Naive thymus-derived CD8-positive, alpha-beta T cell (primary cell): ENCODE results near the gene EFCAB13. TPM values are rescaled to one million over a fixed set of nuclear protein-coding genes. Genes with fewer than 3 reads are reported as not detected.
A peak's percentile ranks its signal among the peaks of the same experiment; 100 is the strongest.

Source experiments
- ATAC-seq, 2 donors: fragments of 150-1000 bp; cut with Tn5 transposase in 1 of 2; sonication (Bioruptor Pico), chemical (Tn5 transposase) in 1 of 2; 1 replicate in 1 of 2; 2 replicates in 1 of 2; pipeline ENCODE4 v1.10.0; 2021; ENCODE audit warnings: mild to moderate bottlenecking in 2 of 2, moderate library complexity in 2 of 2
- POLR2A ChIA-PET: fragments of 350-600 bp; sonication (Branson Sonifier 250); formaldehyde crosslinking; loops from one replicate; lab custom pipeline; 2021; ENCODE audit warnings: antibody characterized with exemption; lab: Charles Lee
- DNase-seq, 10 donors: peaks; one replicate each; pipeline versions ENCODE4 v3.0.0 to v3.0.0-alpha.2; 2020 to 2022
- H3K27ac Mint-ChIP-seq, 10 donors: one replicate each; pipeline ENCODE4 v1.8.0; 2020 to 2022; ENCODE audit warnings: mild to moderate bottlenecking in 10 of 10, mixed read lengths in 10 of 10, moderate library complexity in 4 of 10, inconsistent platforms in 1 of 10
- H3K27me3 Mint-ChIP-seq, 5 donors: one replicate each; pipeline ENCODE4 v1.8.0; 2021 to 2022; ENCODE audit warnings: mixed read lengths in 5 of 5
- H3K36me3 Mint-ChIP-seq, 3 donors: one replicate each; pipeline ENCODE4 v1.8.0; 2020 to 2022; ENCODE audit warnings: mixed read lengths in 3 of 3, mild to moderate bottlenecking in 2 of 3, inconsistent platforms in 1 of 3
- H3K4me1 Mint-ChIP-seq, 4 donors: one replicate each; pipeline ENCODE4 v1.8.0; 2021 to 2022; ENCODE audit warnings: mixed read lengths in 4 of 4
- H3K4me3 Mint-ChIP-seq, 10 donors: one replicate each; pipeline ENCODE4 v1.8.0; 2020 to 2022; ENCODE audit warnings: mild to moderate bottlenecking in 10 of 10, mixed read lengths in 10 of 10, moderate library complexity in 6 of 10, inconsistent platforms in 1 of 10
- H3K9me3 Mint-ChIP-seq, 9 donors: one replicate each; pipeline ENCODE4 v1.8.0; 2020 to 2022; ENCODE audit warnings: mixed read lengths in 9 of 9, mild to moderate bottlenecking in 3 of 9, inconsistent platforms in 1 of 9, moderate library complexity in 1 of 9
- polyA plus RNA-seq, 3 donors: library from polyadenylated mRNA; unstranded; fragments of 300-500 nt; fragmentation: Illumina TruSeq; gene quantifications; one replicate each; pipeline ENCODE4 v1.2.3, GENCODE V29; 2021
- total RNA-seq, 8 experiments: library from RNA in 2 of 8; stranded (reverse) in 2 of 8; gene quantifications; one replicate each; pipeline ENCODE4 v1.2.3 and lab custom pipeline; 2021 to 2026

EFCAB13 gene
- total and polyA plus RNA-seq, 5 experiments from 2014 or later = 3.6 to 51.1 (median 11.8) TPM

DNA sequence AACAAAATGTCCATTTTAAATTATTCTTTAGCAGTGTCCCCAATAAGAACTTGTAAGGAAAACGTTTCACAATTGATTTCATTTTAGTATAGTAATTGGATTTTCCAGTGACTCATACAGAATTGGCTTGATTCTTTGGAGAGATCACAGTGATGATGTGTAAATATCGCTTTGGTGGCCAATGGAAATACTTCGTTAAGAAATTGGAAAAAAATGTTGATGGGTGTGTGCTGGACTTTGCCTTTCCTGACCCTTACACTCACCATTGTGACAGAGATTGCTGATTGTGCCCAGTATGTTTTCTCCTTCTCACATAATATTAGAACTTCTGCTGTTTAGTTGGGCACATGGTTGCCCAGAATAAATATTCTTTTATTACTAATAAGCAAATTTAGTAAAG is 7.4 kb upstream of the EFCAB13 start:
- Mint-ChIP-seq H3K4me1 (no peaks in the 10 kb centered on the region), H3K27ac (no peak overlapping the region), H3K27me3 (no peaks in the 10 kb centered on the region), H3K9me3 (no peaks in the 10 kb centered on the region), H3K4me3 (no peak overlapping the region), H3K36me3 (no peaks in the 10 kb centered on the region)
- DNase-seq = no peak
- POLR2A ChIA-PET = no interaction called here
- no peak for ATAC-seq

DNA sequence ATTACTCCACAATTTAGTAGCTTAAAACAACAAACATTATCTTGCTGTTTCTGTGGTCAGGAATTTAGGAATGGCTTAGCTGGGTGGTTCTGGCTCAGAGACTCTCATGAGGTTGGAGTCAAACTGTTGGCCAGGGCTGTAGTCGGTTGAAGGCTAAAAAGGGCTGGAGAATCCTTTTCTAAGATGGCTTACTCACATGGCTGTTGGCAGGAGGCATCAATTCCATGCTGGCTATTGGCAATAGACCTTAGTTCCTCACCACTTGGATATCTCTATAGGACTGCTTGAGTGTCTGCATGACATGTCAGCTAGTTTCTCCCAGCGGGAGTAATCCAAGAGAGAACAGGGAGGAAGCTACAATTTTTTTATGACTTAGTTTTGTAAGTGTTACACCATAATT is 6.6 kb upstream of the EFCAB13 start:
- no peaks in the 10 kb centered on the region for H3K9me3 Mint-ChIP-seq
- H3K4me1 Mint-ChIP-seq = no peaks in the 10 kb centered on the region
- no peaks in the 10 kb centered on the region for H3K36me3 Mint-ChIP-seq
- H3K27me3 Mint-ChIP-seq = no peaks in the 10 kb centered on the region
- POLR2A ChIA-PET = no interaction called here
- no peak overlapping the region for H3K4me3 Mint-ChIP-seq
- no peak for ATAC-seq
- no peak overlapping the region for H3K27ac Mint-ChIP-seq
- DNase-seq = no peak

DNA sequence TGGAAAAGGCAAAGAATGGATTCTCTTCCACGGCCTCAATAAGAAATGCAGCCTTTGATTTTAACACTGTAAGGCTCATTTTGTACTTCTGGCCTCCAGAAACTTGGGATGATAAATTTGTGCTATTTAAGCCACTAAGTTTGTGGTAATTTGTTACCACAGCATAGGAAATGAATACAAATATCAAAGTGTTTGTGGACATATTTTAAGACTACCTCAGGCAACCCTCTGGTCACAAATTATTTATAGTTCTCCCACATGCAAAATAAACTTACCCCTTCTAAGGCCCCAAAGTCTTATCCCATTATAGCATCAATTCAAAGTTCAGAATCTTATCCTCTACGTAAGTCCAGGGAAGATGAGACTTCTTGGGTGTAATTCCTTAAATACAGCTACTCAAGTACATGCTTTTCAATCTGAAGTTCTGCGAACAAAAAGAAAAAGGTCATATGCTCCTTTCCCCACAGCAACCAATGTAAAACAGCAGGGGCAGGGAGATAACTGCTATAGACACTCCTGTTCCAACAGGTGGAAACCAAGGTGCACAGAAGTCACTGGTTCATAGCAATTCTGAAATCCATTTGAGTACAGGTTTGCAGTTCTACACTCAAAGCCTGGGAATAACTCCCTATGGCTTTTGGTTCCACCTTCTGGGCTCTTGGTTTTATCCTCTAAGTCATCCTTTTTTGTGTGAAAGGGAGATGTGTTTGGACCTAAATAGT is 5.4 kb upstream of the EFCAB13 start:
- peaks cover 4 to 11% (median 6%) of the 10 kb centered on the region in 4 donors for H3K4me1 Mint-ChIP-seq
- H3K9me3 Mint-ChIP-seq = no peaks in the 10 kb centered on the region
- H3K27me3 Mint-ChIP-seq = no peaks in the 10 kb centered on the region
- no peak overlapping the region for H3K27ac Mint-ChIP-seq
- no peak overlapping the region for H3K4me3 Mint-ChIP-seq
- POLR2A ChIA-PET = no interaction called here
- no peak for DNase-seq
- H3K36me3 Mint-ChIP-seq = no peaks in the 10 kb centered on the region
- ATAC-seq = no peak

DNA sequence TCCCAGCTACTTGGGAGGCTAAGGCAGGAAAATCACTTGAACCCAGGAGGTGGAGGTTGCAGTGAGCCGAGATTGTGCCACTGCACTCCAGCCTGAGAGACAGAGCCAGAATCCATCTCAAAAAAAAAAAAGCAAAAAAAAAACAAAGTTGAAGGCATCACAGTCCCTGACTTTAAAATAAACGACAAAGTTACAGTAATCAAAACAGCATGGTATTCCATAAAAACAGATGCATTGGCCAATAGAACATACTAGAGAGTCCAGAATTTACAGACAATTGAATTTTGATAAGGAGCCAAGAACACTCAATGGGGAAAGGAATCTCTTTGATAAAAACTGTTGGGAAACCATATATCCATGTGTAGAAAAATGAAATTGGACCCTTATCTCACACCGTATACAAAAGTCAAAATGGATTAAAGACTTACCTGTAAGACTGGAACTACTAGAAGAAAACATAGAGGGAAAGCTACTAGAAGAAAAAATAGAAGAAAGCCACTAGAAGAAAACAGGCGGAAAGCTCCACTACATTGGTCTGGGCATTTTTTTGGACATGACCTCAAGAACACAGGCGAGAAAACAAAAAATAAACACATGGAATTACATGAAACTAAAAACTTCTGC is 2.8 kb upstream of the EFCAB13 start:
- DNase-seq (no peak), ATAC-seq (no peak)
- peaks cover 9 to 24% (median 20%) of the 10 kb centered on the region in 4 donors for H3K4me1 Mint-ChIP-seq
- no peaks in the 10 kb centered on the region for H3K36me3 Mint-ChIP-seq
- no peaks in the 10 kb centered on the region for H3K27me3 Mint-ChIP-seq
- no peaks in the 10 kb centered on the region for H3K9me3 Mint-ChIP-seq
- no peak overlapping the region for H3K27ac Mint-ChIP-seq
- POLR2A ChIA-PET = no interaction called here
- no peak overlapping the region for H3K4me3 Mint-ChIP-seq

DNA sequence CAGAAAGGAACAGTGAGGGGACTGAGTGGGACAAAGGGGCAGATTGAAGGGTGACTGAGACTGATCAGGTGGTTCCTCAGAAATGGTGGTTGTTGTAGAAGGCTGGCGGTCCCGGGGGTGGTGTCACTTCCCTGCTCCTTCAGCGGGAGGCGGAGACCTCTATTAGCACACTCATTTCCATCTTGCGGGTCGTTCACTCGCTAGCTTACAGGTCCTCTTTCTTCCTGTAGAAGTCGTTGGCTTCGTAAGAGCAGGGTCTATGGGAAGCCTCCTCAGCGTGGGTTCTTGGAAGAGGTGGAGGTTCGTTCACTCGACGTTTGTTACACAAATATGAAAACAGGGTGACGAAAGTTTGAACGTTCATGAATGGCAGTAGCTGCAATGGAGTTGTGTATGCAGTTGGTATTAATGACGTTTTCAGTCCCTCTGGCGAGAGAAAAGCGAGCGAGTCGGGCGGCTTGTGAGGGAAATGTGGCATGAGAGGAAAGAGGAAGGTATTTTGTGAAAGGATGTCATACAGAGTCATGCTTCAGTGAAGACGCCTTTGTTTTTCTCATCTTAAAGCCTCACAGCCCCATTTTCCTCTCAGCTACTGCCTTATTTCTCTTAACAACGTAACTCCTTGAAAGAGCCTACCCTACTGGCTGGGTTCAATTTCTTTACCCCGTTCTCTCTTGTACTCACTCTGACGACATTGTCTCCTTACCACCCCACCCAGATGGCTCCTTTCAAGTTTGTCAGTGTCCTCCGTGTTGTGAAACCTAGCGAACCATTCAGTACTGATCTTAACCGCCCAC is 667 bp downstream of the EFCAB13 start:
- H3K27me3 Mint-ChIP-seq = no peaks in the 10 kb centered on the region
- POLR2A ChIA-PET = interaction anchor here (0.6 to 1.9 kb wide), 10 partner anchors 9 to 1448 kb away, joined by 3 to 10 read pairs (median 4); partner anchors contain the start of genes KPNB1 and NFE2L1
- peaks cover 0 to 9% (median 0%) of the 10 kb centered on the region in 3 donors for H3K36me3 Mint-ChIP-seq
- H3K27ac Mint-ChIP-seq = peak overlapping the region; percentile 91 to 100 (median 99)
- H3K4me3 Mint-ChIP-seq = peak overlapping the region; percentile 91 to 100 (median 98)
- ATAC-seq = peak; percentile 60 to 65
- DNase-seq = peak; percentile 40 to 81 (median 54)
- no peaks in the 10 kb centered on the region for H3K9me3 Mint-ChIP-seq
- H3K4me1 Mint-ChIP-seq = peaks cover 9 to 24% (median 20%) of the 10 kb centered on the region in 4 donors

DNA sequence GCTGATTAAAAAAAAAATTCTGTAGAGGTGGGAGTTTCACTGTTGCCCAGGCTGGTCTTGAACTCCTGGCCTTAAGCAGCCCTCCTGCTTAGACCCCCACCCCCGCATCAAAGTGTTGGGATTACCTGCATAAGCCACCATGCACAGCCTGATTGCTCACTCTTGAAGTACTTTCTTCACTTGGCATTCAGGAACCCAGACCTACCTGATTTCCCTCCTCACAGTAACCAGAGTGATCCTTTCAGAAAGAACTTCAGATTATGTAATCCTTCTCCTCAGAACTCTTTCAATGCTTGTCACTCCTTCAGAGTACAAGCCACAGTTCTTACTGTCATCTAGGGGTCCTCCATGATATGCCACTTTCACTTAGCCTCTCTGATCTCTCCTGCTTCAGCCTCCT is 1.4 kb downstream of the EFCAB13 start:
- DNase-seq = peak in 1 of 10 donors; percentile 5
- no peak for ATAC-seq
- no peaks in the 10 kb centered on the region for H3K27me3 Mint-ChIP-seq
- no peaks in the 10 kb centered on the region for H3K9me3 Mint-ChIP-seq
- H3K36me3 Mint-ChIP-seq = peaks cover 0 to 14% (median 5%) of the 10 kb centered on the region in 3 donors
- H3K27ac Mint-ChIP-seq = peak overlapping the region; percentile 91 to 100 (median 99)
- H3K4me1 Mint-ChIP-seq = peaks cover 9 to 24% (median 20%) of the 10 kb centered on the region in 4 donors
- POLR2A ChIA-PET = interaction anchor here (0.6 kb wide), 1 partner anchor 107 kb away, joined by 3 read pairs; no protein-coding TSS in a partner anchor
- peak overlapping the region; percentile 91 to 100 (median 98) for H3K4me3 Mint-ChIP-seq

DNA sequence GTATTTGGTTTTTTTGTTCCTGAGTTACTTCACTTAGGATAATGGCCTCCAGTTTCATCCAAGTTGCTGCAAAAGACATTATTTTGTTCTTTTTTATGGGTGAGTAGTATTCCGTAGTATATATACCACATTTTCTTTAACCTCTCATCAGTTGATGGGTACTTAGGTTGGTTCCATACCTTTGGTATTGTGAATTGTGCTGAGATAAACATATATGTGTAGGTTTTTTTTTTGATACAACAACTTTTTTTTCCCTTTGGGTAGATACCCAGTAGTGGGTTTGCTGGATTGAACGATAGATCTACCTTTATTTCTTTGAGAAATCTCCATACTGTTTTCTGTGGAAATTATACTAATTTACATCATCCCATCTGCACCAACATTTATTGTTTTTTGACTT is 6.8 kb downstream of the EFCAB13 start:
- no peak for DNase-seq
- Mint-ChIP-seq H3K9me3 (no peaks in the 10 kb centered on the region), H3K27ac (no peak overlapping the region), H3K4me1 (peaks cover 1 to 2% (median 1%) of the 10 kb centered on the region in 4 donors), H3K4me3 (no peak overlapping the region), H3K36me3 (peaks cover 19 to 64% (median 34%) of the 10 kb centered on the region in 3 donors), H3K27me3 (no peaks in the 10 kb centered on the region)
- no peak for ATAC-seq
- POLR2A ChIA-PET = no interaction called here

DNA sequence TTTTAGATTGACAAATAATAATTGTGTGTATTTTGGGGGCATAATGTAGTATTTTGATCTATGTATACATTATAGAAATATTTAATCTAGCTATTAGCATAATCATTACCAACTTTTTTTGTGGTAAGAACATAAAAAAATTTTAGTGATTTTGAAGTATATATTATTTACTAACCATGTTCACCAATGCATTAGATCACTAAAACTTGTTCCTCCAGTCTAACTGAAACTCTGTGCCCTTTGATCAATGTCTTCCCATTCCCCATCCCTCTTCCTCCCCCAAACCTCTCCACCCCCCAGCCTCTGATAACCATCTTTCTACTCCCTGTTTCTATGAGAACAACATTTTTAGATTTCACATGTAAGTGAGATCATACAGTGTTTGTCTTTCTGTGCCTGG is 8.5 kb downstream of the EFCAB13 start:
- DNase-seq = no peak
- POLR2A ChIA-PET = no interaction called here
- no peak overlapping the region for H3K27ac Mint-ChIP-seq
- ATAC-seq = no peak
- H3K27me3 Mint-ChIP-seq = no peaks in the 10 kb centered on the region
- peaks cover 19 to 71% (median 38%) of the 10 kb centered on the region in 3 donors for H3K36me3 Mint-ChIP-seq
- peaks cover 0 to 1% (median under 1%) of the 10 kb centered on the region in 4 donors for H3K4me1 Mint-ChIP-seq
- no peaks in the 10 kb centered on the region for H3K9me3 Mint-ChIP-seq
- H3K4me3 Mint-ChIP-seq = no peak overlapping the region

DNA sequence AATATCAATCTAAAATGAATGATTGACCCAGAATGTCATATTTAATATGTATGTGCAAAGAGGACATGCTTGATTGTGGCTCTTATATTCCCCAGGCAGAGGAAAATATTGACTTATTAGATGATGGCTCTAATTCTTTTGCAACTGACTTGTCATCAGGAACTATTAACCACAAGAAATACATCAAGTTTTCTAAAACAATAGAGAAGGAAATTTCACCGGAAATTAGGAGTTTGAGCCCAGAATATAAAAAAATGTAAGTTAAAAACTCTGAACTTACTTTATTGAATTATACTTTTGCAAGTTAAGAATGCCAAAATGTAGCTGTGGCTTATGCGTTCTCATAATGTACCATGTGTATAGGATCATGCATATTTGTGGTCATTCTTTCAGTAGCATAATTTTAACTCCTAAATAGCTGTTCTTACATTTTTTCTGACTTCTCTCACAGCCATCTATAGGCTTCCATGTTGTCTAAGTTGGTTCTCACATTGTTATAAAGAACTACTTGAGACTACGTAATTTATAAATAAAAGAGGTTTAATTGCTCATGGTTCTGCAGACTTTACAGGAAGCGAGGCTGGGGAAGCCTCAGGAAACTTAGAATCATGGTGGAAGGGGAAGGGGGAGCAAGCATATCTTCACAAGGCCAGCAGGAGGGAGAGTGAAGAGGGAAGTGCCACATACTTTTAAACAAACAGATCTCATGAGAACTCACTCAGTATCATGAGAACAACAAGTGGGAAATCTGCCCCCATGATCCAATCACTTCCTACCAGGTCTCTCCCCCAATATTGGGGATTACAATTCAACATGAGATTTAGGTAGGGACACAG is 11.6 kb downstream of the EFCAB13 start:
- Mint-ChIP-seq H3K27me3 (no peaks in the 10 kb centered on the region), H3K4me1 (peaks cover 0 to 3% (median under 1%) of the 10 kb centered on the region in 4 donors), H3K27ac (no peak overlapping the region), H3K4me3 (no peak overlapping the region), H3K36me3 (peaks cover 19 to 79% (median 41%) of the 10 kb centered on the region in 3 donors), H3K9me3 (no peaks in the 10 kb centered on the region)
- POLR2A ChIA-PET = no interaction called here
- ATAC-seq (no peak), DNase-seq (no peak)

DNA sequence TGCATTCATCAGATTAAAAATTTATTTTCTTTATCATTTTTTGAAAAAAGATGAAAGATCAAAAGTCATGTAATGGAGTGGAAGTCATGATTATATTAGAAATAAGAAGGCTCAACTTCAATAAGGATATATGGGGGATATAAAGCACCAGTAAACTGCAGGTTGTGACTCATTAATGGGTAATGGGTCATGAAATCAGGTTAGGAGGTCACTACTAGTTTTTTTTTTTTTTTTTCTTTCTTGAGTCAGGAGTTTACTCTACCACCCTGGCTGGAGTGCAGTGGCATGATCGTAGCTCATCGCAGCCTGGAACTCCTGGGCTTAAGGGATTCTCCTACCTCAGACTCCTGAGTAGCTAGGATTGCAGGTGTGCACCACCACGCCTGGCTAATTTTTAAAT is 14.3 kb downstream of the EFCAB13 start:
- Mint-ChIP-seq H3K27me3 (no peaks in the 10 kb centered on the region), H3K36me3 (peaks cover 18 to 74% (median 36%) of the 10 kb centered on the region in 3 donors), H3K9me3 (no peaks in the 10 kb centered on the region), H3K4me1 (peaks cover 0 to 3% (median 0%) of the 10 kb centered on the region in 4 donors), H3K27ac (no peak overlapping the region), H3K4me3 (no peak overlapping the region)
- no peak for ATAC-seq
- DNase-seq = no peak
- POLR2A ChIA-PET = no interaction called here

DNA sequence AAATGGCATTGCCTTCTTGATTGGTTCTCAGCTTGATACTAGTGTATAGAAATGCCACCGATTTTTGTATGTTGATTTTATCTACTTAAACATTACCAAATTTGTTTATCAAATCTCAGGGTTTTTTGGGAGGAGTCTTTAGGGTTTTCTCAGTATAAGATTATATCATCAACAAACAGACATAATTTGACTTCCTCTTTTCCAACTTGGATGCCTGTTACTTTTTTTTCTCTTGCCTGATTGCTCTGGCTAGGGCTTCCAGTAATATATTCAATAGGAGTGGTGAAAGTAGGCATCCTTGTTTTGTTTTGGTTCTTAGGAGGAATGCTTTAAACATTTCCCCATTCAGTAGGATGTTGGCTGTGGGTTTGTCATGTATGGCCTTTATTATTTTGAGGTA is 29.1 kb downstream of the EFCAB13 start:
- no peak overlapping the region for H3K4me3 Mint-ChIP-seq
- no peak for ATAC-seq
- no peak for DNase-seq
- H3K27ac Mint-ChIP-seq = no peak overlapping the region
- H3K4me1 Mint-ChIP-seq = peaks cover 0 to 1% (median 0%) of the 10 kb centered on the region in 4 donors
- POLR2A ChIA-PET = no interaction called here
- H3K9me3 Mint-ChIP-seq = peaks cover 0 to 2% (median 0%) of the 10 kb centered on the region in 9 donors
- H3K27me3 Mint-ChIP-seq = no peaks in the 10 kb centered on the region
- peaks cover 10 to 39% (median 35%) of the 10 kb centered on the region in 3 donors for H3K36me3 Mint-ChIP-seq

DNA sequence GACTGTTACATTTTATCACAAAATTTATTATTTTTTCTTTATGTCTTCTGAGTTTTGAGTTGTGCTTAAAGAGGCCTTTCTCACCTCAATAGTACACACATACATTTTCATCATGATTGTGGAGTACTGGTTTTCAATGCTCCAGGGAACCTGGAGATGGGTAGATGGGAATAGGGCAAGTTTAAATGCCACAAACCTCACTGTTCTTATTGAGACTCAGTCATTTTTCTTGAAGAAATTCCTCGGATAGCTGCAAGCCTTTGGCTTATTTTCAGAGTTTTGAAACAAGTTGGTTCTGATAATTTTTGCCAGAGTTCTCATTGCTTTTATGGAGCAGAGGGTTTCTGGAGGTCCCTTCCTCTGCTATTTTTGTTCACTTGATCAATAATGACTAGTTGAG is 34.9 kb downstream of the EFCAB13 start:
- Mint-ChIP-seq H3K4me3 (no peak overlapping the region), H3K27me3 (no peaks in the 10 kb centered on the region), H3K9me3 (peaks cover 0 to 2% (median 0%) of the 10 kb centered on the region in 9 donors), H3K4me1 (peaks cover 0 to 1% (median 0%) of the 10 kb centered on the region in 4 donors), H3K36me3 (peaks cover 9 to 28% (median 28%) of the 10 kb centered on the region in 3 donors), H3K27ac (peak overlapping the region in 1 of 10 donors; percentile 77)
- ATAC-seq (no peak), DNase-seq (no peak)
- POLR2A ChIA-PET = no interaction called here
